GM19372 (cell line): ENCODE data around the gene RPS6KA5.
"Not testable (repeated sequence)": the region's sequence is repeated elsewhere in the genome, so short reads cannot be mapped to it uniquely, and the experiment has no call there.

Experiments
- ATAC-seq: cut with Tn5 transposase; IDR thresholded peaks from one replicate; pipeline ENCODE4 v1.9.1; 2021; ENCODE audit warnings: mild to moderate bottlenecking, low read depth, moderate library complexity; ENCODE audit not compliant: unreplicated experiment

RPS6KA5 gene

DNA sequence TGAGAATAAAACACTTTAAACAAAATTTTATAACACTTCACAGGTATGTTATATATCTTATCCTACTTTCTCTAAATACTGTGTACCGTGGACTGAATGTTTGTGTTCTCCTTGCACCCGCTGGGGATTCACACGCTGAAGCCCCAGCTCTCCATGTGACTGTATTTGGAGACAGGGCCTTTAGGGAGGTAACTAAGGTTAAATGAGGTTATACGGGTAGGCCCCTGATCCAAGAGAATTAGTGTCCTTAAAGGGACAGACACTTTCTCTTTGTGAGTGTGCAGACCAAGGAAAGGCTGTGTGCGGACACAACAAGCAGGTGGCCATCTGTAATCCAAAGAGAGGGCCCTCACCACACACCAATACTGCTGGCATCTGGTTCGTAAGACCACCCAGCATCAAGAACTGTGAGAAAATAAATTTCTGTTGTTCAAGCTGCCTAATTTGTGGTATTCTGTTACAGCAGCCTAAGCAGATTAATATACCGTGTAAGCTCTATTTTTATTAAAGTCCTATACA, 174.1 kb downstream of the RPS6KA5 start:
- no peak for ATAC-seq

DNA sequence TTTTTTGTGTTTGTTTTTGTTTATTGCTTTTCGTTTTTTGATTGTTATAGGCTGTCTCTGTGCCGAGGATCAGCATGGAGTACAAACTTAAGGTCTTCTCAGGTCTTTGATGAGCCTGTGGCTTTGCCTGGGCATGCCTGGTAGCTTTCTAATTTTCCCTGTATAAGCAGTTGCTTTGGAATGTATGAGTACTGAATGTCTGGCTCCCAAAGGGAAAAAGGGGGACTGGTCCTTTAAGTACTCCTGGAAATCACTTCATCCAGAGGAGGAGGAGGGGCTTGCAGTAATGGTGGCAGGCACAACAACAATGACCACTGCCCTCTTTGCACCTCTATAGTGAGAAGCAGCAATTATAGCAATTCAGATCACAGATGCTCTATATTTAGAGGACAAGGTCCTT, 176.7 kb downstream of the RPS6KA5 start:
- ATAC-seq: no peak

- ATAC-seq: no peak
Observed at GRCh38 chr14:90883197-90883596, 177.2 kb downstream of the RPS6KA5 start.

DNA sequence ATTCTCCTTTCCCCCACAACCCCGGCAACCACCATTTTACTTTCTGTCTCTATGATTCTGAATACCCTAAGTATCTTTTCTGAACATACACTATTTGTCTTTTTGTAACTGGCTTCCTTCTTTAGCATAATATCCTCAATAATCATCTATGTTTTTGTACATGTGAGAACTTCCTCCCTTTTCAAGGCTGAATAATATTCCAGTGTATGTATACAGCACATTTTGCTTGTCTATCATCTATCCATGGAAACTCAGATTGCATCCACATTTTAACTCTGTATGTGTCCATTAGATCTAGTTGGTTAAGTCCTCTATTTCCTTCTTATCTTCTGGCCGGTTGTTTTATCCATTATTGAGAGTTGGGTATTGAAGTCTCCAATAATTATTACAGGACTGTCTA, 180.2 kb downstream of the RPS6KA5 start:
- no peak for ATAC-seq

GRCh38 chr14:90874599-90874998, 185.8 kb downstream of the RPS6KA5 start:
- no peak for ATAC-seq

GRCh38 chr14:90871605-90872233, 188.7 kb downstream of the RPS6KA5 start:
- ATAC-seq: no peak

GRCh38 chr14:90870950-90871604, 189.4 kb downstream of the RPS6KA5 start:
- ATAC-seq: no peak

GRCh38 chr14:90867501-90867900, 192.9 kb downstream of the RPS6KA5 start:
- ATAC-seq: no peak

DNA sequence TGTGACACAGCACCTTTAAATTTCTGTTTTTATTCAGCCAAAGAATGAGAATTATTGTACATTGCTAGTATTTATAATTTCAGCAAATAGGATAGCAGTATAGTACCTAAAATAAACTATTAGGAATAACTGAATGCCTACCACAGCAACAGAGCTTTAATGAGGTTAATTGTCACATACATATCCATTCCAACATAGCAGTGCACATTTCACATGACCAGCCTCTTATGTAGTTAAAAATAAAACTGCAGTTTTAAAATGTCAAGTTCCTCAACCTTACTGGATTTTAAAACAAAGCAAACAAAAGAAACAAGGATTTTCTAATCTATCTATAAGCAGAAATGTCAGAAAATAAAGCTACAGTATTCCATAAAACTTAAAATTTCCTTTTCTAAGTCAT, 193.6 kb downstream of the RPS6KA5 start:
- no peak for ATAC-seq

GRCh38 chr14:90864741-90865140, 195.7 kb downstream of the RPS6KA5 start:
- ATAC-seq: no peak

- ATAC-seq: no peak
Observed at GRCh38 chr14:90858511-90858910, 201.9 kb downstream of the RPS6KA5 start.

- ATAC-seq: no peak
Observed at GRCh38 chr14:90857866-90858265, 202.6 kb downstream of the RPS6KA5 start.

DNA sequence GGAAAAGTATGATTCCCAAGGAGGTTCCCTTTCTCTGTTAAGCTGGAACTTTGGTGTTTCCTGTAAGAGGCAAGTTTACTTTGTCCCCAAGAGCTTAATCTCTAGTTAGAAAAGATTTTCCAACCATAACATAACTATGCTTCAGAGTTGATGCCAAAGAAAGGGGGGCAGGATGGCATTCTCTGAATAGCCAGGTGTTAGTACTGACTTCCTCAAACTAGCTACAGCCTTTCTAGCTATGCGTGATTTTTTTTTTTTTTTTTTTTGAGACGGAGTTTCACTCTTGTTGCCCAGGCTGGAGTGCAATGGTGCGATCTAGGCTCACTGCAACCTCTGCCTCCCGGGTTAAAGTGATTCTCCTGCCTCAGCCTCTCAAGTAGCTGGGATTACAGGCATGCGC, 204.3 kb downstream of the RPS6KA5 start:
- ATAC-seq: not testable (repeated sequence)

- no peak for ATAC-seq
Observed at GRCh38 chr14:90853116-90853515, 207.3 kb downstream of the RPS6KA5 start.

DNA sequence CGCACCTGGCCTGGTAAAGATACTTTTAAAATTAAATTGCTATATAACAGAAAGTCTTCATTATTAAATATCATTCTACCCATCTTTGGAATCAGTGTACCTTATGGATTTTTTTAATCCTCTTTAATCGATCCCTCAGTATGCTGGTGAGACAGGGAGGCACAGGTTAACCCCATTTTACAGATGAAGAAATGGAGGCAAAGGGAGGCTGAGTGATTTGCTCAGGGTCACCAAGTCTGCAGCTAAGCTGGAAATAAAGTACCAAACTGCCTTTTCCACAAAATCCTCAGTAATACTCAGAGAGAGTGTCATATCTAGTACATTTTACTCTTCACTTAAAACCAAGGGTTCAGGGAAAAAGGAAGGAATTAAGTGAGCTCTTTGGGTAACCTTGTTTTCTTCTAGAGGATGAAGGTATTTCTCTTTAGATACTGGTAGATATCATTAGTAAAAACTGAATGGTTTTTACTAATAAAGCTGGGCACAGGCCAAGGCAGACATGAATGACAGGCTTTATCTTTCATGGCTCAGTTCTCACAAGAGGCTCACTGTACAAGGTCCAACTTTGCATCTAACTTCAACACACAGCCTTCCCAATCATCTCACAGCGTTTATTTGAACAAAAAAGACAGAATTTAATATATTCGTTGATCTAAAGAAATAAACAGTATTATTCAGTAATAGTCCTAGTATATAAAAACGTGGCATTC, 209.0 kb downstream of the RPS6KA5 start:
- no peak for ATAC-seq

GRCh38 chr14:90850487-90850886, 210.0 kb downstream of the RPS6KA5 start:
- ATAC-seq: no peak

- no peak for ATAC-seq
Observed at GRCh38 chr14:90849787-90850444, 210.5 kb downstream of the RPS6KA5 start.

GRCh38 chr14:90848944-90849731, 211.3 kb downstream of the RPS6KA5 start:
- no peak for ATAC-seq

DNA sequence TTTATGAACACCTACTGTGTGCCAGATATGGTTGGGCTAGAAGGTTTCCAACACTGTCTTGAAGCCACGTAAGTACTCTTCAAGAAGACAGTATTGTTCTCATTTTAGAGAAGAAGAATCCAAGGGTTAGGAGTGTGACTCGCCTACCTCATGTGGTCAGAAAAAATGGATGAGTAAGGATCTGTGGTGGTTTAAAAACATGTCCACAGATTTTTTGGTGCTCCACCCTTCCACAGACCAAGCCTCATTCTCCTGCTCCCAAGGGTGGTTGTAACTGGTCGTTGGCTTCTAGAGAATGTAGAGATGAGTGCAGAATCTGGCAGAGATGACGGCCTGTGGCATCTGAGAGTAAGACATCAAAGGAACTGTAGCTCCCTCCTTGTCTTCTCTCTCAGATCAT, 213.9 kb downstream of the RPS6KA5 start:
- no peak for ATAC-seq

- no peak for ATAC-seq
Observed at GRCh38 chr14:90844321-90844720, 216.1 kb downstream of the RPS6KA5 start.
